NCI-H524 (cell line): ENCODE measurements around the gene TMPO.
"Not testable (repeated sequence)": the region's sequence is repeated elsewhere in the genome, so short reads cannot be mapped to it uniquely, and the experiment has no call there.

ENCODE experiments used
- DNase-seq, 2 experiments: peaks; one replicate each; lab custom pipeline; 2025; lab: John Stamatoyannopoulos, UW

Gene TMPO

GRCh38 chr12:98515287-98516110, at the start of gene TMPO:
Gene TMPO, plus strand, starts transcription at chr12:98515590. Its CDS starts 278 bp downstream, at chr12:98515868.
- peak; percentile 70 to 89 for DNase-seq

- DNase-seq: no peak
These were observed 49.3 kb upstream of the TMPO start for GRCh38 chr12:98465950-98466602.

GRCh38 chr12:98466640-98467400, 48.6 kb upstream of the TMPO start:
- DNase-seq: no peak

GRCh38 chr12:98469109-98469508, 46.3 kb upstream of the TMPO start:
- no peak for DNase-seq

GRCh38 chr12:98470469-98471082, 44.8 kb upstream of the TMPO start:
- DNase-seq: no peak

GRCh38 chr12:98471085-98471484, 44.3 kb upstream of the TMPO start:
- DNase-seq: no peak

GRCh38 chr12:98475565-98475908, 39.9 kb upstream of the TMPO start:
- no peak for DNase-seq

- no peak for DNase-seq
These were observed 36.8 kb upstream of the TMPO start for GRCh38 chr12:98478606-98479005.

- no peak for DNase-seq
These were observed 31.5 kb upstream of the TMPO start for GRCh38 chr12:98483621-98484503.

GRCh38 chr12:98485792-98486340, 29.5 kb upstream of the TMPO start:
- DNase-seq: no peak

- not testable (repeated sequence) for DNase-seq
These were observed 27.0 kb upstream of the TMPO start for GRCh38 chr12:98488416-98488815.

GRCh38 chr12:98489176-98489575, 26.2 kb upstream of the TMPO start:
- DNase-seq: no peak

GRCh38 chr12:98490501-98491453, 24.6 kb upstream of the TMPO start:
- peak; percentile 76 to 89 for DNase-seq

GRCh38 chr12:98492580-98493140, 22.7 kb upstream of the TMPO start:
- no peak for DNase-seq

- DNase-seq: not testable (repeated sequence)
These were observed 14.1 kb upstream of the TMPO start for GRCh38 chr12:98501266-98501629.

- peak; percentile 90 to 96 for DNase-seq
These were observed 12.1 kb upstream of the TMPO start for GRCh38 chr12:98503342-98503591.

- DNase-seq: peak; percentile 83 to 93
These were observed 11.6 kb upstream of the TMPO start for GRCh38 chr12:98503592-98504367.

GRCh38 chr12:98504368-98504617, 11.1 kb upstream of the TMPO start:
- DNase-seq: no peak

- DNase-seq: no peak
These were observed 6.3 kb upstream of the TMPO start for GRCh38 chr12:98509063-98509462.
